GM21390 (cell line): ENCODE measurements around the gene SSTR5.

Experiments
- ATAC-seq: cut with Tn5 transposase; IDR thresholded peaks from one replicate; pipeline ENCODE4 v1.9.1; 2021; ENCODE audit not compliant: unreplicated experiment

Gene SSTR5

DNA sequence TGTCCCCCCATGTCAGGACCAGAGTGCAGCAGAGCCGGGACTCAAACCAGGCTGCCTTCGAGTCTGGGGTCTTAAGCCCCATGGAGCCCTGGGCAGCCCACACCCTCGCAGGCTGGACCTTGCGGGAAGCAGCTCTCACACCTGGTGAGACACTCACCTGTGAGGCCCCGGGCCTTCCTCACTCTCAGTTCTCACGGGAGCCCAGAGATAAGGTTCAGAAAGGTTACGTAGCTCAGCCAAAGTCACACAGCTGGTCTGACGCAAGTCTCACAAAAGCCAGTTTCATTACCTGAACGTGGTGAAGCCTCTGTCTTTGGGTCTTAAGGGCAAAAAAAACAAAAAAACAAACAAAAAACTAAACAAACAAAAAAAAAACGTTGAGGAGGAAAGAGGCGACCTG is 32.8 kb upstream of the SSTR5 start:
- no peak for ATAC-seq

DNA sequence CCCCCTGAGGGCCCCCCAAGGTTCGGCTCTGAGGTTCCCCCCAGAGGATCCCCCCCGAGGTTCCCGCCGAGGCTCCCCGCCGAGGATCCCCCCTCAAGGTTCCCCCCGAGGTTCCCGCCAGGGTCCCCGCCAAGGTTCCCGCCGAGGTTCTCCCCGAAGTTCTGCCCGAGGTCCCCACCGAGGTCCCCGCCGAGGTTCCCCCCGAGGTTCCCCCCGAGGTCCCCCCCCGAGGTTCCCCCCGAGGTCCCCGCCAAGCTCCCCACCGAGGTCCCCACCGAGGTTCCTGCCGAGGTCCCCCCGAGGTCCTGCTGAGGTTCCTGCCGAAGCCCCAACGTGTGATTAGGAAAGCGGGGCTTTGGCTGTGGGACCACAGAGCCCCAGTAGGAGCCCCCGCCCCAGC is 32.2 kb upstream of the SSTR5 start:
- no peak for ATAC-seq

DNA sequence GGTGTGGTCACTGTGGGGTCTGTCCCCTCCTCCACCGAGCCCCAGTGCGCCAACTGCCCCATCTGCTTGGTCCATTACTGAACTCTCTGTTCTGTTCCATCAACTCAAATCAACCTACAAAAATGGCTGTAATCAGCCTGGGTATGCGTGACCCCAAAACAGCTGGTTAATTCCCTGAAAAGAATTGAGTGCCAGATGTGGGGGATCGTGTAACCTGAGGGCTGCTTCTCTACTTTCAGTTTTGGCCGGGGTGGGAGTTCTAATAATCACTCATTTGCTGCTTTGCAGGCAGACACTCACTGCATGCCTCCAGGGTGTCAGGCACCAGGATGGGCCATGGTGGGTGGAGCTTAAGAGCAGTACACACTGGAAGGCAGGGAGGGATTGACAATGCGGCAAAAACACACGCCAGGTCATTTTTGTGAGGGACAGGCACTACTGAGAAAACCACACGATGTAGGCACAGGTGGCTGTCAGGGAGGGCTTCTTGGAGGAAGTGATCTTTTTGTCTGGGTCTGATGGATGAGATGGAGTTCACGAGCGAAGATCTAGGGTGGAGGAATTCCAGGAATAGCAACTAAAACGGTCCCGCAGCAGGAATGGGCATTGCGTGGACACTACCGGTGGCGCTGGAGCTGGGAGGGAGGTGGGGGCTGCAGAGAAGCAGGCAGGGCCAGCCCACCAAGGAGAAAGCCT is 30.4 kb upstream of the SSTR5 start:
- no peak for ATAC-seq

DNA sequence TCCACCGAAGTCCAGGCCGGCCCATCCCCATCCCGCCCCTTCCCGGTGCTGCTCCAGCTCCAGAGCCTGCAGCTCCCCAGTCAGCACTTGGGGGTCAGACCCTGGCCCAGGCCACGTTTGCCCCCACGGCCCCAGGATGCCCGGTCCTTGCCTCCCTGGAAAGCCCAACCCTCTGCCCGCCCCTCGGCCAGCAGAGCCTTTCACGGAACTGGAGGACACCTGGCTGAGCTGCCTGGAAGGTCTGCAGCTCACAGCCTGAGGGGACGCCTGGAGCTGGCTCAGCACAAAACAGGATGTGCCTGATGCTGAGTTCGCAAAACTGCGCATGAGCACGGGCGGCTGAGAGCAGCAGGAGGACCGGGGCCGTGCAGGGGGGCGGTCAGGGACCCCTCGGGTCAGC is 29.7 kb upstream of the SSTR5 start:
- no peak for ATAC-seq

DNA sequence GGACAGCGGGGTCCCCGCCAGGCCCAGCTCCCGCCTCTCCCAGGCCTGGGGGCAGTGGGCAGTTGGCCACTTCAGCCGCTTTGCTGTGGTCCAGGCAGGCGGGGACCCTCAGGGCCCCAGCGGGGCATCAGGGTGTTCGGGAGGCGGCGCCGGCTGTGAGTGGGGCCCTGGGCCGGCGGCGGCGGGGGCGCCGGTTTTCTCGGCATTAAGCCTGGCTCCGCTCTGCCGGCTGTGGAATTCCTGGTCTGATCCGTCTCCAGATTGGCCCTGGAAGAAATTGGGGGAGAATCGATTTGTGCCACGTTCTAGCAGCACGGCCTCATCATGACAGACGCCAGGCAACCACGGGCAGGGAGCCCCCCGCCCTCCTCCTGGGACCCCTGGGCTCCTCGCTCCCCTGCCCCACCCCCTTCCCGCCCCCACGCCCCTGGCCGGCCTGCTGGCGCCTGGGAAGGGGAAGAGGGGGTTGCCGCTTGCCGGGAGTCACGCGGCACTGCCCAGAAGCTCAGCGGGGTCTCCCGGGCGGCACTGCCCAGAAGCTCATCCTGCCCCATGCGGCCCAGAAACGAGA is 28.6 kb upstream of the SSTR5 start:
- ATAC-seq, result no peak

DNA sequence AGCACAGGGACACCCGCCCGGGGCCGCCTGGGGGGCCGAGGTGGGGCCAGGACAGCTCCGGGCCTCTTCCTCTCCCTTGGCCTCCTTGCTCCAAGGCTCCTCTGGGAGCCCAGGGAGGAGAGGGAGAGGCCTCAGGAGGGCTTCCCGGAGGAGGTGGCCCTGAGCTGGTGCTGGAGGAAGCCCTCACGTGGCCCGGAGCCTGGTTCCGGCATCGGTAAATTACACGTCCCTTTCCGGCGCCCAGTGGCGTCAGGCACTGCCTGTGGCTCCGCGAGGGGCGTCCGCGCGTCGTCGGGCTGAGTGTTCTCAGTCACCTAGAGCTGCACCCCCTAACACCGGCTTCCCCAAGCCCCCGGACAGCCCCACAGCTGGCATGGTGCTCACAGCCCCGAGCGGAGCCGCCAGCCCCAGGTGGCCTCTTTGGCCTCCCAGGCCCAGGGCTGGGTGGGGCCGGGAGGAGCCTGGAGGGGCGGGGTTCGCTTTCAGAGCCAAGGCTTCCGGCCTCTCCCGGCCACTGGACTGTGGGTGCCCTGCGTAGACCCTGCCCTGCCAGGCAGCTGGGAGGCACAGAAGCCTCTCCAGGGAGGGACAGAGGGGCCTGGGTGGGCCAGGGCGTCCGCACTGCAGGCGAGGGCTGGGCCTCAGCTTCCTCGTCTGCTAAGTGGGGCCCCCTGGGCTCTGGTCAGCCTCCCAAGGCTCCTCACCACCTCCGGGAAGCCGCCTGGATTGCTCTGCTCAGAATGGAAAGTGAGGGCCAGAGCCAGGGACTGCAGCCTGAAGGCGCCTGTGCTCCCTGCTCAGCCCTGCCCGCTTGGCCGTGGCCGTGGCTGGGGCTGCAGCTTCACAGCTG is 27.9 kb upstream of the SSTR5 start:
- ATAC-seq, result no peak

DNA sequence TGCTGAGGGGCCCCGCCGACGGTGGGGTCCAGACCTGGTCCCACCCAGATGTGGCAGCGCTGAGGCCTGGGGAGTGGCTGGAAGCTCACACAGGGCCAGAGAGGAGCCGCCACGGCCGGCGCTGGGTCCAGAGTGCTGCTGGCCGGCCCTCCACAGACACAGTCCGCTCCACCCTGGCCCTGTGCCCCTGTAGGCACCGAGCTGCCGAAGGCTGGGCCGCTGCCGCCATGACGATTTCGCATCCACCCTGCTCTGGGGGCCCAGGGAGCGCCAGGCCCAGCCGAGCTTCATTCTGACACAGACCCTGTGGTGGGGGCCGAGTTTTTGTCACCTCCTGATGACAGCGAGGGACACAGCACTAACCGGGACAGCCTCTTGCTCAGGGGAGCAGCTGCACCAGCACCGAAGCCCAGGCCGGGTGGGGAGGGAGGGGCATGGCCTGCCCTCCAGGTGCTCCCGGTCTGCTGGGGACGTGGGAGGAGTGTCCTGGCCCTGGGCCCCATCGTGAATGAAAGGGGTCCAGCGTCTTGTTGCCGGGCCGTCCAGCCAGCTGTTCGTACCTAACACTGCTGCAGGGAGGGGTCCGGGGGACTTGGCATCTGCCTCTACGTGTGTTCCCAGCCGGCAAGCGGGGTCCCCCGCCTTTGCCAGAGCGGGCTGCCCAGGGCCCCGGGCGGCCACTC is 27.1 kb upstream of the SSTR5 start:
- no peak for ATAC-seq

DNA sequence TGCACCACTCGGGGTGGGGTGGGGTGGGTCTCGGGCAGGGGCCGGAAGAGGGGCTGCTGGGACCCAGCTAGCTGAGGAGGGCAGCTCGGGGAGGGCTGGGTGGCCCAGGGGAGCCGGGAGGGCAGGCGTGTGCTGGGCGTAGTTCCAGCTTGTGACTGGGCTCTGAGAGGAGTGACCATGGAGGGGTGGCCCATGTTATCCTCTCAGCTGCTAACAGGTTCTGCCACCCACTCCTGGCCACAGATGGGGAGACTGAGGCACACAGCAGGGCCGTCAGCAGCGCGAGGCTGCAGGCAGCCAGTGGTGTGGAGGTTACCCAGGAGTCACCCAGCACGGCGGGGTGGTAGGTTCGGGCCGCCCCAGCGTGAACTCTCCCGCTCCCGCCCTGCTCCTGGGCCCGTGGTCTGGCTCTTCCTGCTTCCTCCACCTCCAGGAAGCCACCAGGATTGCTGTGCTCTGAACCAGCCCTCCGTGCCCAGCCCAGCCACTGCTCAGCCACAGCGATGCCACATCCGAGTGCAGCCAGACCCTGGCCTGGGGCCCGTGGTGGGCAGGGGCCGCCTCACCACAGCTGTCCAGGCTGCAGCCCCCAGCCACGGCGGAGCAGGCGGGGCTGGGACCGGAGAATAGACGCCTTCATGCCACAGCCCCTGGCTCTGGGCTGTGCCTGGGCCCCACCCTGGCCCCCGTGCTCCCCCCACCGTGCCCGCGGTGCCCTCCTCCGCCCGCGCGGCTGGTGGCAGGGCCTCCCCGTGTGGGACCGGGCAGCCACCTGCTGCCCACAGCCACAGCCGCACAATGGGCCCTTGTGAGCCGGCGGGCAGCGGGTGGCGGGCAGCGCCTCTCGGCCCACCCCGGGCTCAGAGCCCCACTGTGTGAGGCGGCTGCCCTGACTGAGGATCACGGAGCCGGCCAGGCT is 26.3 kb upstream of the SSTR5 start:
- no peak for ATAC-seq

DNA sequence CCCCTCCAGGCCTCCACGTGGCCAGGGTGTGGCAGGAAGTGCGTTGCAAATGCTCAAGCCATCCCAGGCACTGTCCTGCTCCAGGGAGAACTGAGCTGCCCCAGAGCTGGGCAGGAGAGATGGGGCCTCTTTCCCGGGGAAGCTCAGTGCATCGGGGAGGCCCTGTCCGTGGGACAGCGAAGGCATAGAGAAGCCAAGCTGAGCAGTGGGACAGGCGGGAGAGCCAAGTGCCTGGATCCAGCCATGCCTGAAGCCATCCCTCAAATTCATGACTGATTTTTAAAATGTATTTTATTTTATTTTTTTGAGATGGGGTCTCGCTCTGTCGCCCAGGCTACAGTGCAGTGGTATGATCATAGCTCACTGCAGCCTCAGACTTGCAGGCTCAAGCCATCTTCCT is 25.4 kb upstream of the SSTR5 start:
- ATAC-seq, result no peak

DNA sequence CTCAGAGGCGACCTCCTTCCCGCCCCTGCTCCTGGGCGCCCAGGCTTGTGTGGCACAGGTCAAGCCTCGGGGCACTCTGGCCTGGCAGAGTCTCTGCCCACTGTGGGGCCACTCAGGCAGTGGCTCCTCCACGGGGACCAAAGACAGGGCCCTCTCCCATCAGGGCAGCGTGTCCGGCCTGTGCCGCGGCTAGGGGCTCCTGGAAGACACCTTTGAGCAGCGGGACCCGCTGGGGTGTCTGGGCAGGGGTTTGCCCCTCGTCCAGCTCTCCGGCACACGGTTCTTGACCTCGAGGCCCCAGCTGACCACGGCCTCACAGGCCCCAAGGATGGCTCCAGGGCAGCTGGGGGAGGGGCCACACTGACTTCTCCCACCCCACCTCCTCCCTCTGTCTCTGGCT is 24.7 kb upstream of the SSTR5 start:
- ATAC-seq, result no peak

DNA sequence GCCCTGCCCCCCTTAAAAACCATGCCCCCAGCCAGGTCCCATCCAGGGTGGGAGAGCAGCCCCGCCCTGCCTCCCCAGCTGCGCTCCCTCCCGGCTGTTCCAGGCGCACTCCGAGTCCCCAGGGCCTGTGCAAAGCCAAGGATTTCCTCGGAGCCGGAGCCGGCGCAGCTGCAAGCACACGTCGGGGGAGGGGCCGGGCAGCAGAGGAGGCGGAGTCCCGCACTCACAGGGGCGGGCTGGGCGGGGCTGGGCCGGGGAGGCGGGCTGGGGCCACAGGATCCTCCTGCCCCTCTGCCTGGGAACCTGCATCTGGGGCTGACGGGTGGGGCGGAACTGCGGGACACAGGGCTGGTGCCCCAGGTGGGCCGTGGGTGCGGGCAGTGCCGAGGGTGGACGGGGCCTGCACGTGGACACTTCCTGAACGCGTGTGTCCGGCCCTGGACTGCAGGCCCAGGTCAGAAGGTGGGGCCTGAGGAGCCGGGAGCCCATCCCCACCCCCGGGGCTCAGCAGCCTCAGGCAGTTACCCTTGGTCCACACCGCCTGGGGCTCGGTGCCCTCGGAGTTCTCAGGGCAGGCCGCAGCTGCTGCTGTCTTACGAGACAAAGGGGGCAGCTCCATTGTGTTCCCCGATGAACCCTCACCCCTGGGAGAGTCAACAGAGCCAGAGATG is 24.0 kb upstream of the SSTR5 start:
- ATAC-seq, result no peak

DNA sequence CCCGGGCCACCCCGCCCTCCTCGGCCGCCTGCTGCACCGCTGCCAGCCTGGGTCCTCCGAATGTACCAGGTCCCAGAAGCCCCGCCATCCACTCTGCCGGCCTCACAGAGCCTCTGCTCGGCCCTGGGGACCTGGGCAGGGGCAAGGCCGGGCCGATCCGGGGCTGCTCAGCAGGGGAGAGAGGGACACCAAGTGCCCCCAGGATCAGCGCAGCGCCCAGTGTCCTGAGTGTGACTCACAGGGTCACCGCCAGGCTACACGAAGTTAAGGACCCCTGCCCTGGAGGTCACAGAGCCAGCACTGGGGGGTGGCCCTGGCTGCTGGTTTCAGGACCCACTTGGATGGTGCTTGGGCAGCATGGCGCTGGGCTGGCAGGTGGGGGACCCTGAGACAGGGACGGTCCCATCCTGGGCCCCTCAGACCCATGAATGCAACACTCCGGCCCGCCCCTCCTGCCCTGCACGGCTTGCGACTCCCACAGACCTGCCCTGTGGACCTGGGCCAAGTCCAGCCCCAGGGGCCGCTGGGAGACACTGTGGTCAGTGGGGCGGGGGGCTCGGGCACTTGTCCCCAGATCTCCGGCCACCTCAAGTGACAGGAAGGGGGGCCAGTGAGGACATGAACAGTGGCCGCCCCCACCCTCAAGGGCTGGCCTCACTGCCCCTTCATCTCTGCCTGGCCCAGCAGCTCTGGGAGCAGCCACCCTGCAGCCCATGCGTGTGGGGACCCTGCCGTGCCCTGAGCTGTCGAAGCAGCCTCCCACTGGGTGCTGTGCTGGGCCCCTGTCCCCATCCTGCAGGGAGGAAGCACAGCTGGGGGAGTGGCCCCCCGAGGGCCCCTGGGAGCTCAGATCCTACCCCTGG is 23.2 kb upstream of the SSTR5 start:
- no peak for ATAC-seq

DNA sequence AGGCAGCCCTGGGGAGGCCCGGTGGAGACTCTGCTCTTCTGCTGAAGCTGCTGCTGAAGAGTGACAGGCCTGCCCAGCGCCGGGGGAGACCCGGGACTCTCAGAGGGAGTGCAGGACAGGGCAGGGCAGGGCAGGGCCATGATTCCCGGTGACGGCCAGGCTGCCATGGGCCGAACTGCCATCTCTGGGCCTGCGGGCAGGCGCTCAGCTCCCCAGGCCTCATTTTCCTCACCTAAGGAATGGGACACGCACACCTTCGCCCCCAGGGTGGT is 22.6 kb upstream of the SSTR5 start:
- no peak for ATAC-seq

DNA sequence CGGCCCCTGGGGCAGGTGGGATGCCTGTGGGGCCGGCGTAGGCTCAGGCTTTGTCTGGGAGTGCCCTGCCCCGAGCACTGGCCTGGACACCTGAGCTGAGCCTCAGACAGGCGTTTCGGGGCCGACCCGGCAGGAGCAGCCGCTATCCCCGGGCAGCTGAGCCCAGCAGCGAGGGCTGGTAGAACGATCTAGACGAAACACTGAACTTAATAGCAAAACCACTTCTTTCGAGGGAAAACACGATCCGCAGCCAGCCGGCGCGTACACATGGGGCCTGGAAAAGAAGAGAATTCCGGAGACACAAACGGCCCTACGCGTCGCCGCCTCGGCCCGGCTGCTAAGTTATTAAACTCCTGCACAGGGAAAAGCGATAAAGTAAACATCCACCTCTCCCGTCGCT is 22.0 kb upstream of the SSTR5 start:
- no peak for ATAC-seq

DNA sequence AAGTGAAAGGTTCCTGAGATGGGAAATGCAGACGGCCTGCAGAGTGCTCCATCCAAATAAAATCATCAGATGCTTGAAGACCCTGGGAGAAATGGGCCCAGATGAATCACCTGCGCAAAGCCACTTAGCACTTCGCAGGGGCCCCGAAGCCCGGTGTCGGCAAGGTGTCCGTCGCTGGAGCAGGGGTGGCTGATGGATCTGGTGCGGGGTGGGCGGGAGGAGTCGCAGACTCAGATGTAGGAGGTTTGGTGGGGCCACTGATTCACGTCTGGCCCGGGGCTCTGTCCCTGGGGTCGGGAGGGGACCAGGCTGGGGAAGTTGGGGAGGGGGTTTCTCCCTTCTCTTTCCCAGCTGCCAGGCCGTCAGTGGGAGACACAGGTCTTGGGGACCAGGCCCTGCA is 21.6 kb upstream of the SSTR5 start:
- no peak for ATAC-seq

DNA sequence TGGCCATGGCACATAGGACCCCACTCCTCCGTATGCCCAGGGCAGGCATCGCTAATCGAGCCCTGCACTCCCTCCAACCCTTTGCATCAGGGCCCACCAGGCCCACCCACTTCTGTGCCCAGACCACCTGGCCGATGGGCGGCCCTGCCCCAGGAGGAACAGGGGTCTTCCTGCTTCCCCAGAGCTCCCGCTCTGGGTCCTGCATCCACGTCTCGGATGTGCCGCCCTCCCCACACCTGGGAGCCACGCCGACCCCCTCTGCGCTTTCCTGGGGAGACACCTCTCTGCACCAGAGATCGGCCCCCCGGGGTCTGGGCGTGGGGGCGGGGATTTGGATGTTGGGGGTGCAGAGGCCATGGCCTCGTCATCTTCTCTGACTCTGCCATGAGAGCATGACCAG is 21.1 kb upstream of the SSTR5 start:
- ATAC-seq, result no peak

DNA sequence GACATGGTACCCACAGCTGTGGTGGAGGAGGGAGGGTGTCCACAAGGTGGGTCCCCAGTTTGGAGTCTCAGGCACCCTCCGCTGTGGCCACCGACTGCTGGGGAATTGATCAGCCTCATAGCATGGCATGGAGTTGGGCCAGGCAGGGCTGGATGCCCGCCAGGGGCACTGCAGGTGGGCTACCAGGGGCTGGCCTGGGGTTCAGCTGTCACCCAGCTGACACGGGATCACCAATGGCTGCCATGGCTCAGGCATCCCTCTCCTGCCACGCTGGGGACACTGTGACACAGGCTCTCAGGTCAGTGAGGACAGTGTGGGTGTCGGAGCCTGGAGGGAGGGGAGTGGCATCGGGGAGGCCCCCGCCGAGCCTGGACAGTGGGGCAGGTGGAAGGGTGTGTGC is 19.8 kb upstream of the SSTR5 start:
- ATAC-seq, result no peak

DNA sequence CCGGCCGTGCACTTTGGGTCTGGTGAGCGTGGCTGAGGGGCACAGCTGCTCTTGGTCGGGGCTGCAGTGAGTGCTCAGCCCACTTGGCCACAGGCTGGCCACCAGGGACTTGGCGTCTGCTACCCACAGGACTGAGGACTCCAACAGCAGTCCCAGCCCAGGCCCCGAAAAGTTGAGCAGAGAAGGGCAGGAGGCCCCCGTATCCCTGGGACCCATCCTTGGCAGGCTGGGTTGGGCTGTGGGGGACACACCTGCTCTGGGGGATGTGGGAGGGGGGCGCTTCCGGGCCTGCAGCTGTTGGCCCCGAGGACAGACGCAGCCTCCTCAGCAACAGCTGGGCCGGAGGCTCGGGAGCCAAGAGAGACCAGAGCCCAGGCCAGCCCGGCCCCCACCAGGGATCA is 19.4 kb upstream of the SSTR5 start:
- ATAC-seq, result no peak

DNA sequence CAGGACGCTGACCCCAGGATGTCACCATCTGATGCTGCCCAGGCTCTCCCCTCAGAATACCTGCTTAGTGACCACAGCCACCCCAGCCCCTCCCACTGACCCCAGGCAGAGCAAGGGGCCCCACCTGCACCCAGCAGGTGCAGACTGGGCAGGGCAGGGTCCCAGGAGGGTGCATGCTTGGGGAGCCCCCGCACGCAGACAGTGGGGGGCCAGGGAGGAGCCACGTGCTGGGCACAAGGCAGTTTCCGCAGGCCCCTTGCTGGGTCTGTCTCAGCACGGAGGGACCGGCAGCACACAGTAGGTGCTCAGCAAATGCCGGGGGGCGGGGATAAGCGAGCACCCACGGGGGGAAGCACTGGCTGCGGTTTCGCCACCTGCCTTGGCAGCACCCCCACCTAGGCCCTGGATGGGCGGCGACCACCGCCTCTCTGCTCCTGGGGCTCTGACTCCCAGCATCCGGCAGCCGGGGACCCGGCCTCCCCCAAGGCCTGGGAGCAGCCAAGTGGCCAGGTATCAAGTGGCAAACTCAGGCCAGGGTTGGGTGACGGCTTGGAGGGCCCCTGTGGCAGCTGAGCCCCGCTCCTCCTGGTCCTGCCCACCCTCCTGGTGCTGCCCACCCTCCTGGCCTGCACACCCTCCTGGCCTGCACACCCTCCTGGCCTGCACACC is 18.7 kb upstream of the SSTR5 start:
- ATAC-seq, result no peak
